K562 (cell line): ENCODE results near the gene GSTM5.
"Not testable (repeated sequence)": the region's sequence is repeated elsewhere in the genome, so short reads cannot be mapped to it uniquely, and the experiment has no call there.

ENCODE experiments used
- CTBP1 ChIP-seq: fragments of 450-650 bp; IDR thresholded peaks from 2 replicates; pipeline ENCODE4 v1.6.1; 2016; ENCODE audit warnings: borderline replicate concordance
- CTCF ChIP-seq, 3 experiments: IDR thresholded peaks in 2 of 3; conservative IDR thresholded peaks in 1 of 3; 2 replicates each; pipeline ENCODE4 v1.5.1; 2011 to 2012; ENCODE audit warnings: low read length in 3 of 3, mild to moderate bottlenecking in 3 of 3, control low read depth in 2 of 3, improper control_type of control experiment in 1 of 3, inconsistent platforms in 1 of 3, low read depth in 1 of 3, mixed read lengths in 1 of 3, moderate library complexity in 1 of 3; ENCODE audit not compliant: insufficient read depth in 2 of 3
- LARP7 ChIP-seq: fragments of 450-650 bp; IDR thresholded peaks from 2 replicates; pipeline ENCODE4 v1.6.1; 2016
- NELFE ChIP-seq: IDR thresholded peaks from 2 replicates; pipeline ENCODE4 v1.6.1; 2011; ENCODE audit warnings: mild to moderate bottlenecking; ENCODE audit not compliant: insufficient read depth, insufficient read length
- RBM39 ChIP-seq: fragments of 200-400 bp; formaldehyde crosslinking; optimal IDR thresholded peaks from 2 replicates; pipeline ENCODE3; 2018; ENCODE audit warnings: low read depth, low read length
- ZNF311 ChIP-seq: fragments of 250-450 bp; sonication (Bioruptor Pico); IDR thresholded peaks from 2 replicates; pipeline ENCODE4 v1.4.0; 2020; ENCODE audit warnings: mild to moderate bottlenecking, moderate library complexity

DNA sequence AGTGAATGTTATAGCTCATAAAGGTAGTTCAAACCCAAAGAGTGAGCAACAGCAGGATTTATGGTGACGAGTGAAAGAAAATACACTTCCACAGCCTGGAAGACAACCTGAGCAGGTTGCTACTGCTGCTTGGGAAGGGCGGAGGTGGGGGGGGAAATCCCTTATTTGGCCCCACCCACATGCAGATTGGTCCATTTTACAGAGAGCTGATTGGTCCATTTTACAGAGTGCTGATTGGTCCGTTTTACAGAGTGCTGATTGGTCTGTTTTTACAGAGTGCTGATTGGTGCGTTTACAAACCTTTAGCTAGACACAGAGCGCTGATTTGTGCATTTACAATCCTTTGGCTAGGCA, 42.1 kb upstream of the GSTM5 start:
- TF ChIP-seq RBM39; ZNF311 (CRISPR knock-in tag); CTBP1; NELFE; LARP7; CTCF (IDR thresholded peaks at IDR 0.05 in 2 of 3, conservative IDR thresholded peaks at IDR 0.05 in 1 of 3; ENCODE audit: insufficient read depth in 2 of 3, low read depth in 1 of 3, low read length in 3 of 3): not testable (repeated sequence)
